Measurements from ENCODE around the gene GNAL.

Gene GNAL

DNA sequence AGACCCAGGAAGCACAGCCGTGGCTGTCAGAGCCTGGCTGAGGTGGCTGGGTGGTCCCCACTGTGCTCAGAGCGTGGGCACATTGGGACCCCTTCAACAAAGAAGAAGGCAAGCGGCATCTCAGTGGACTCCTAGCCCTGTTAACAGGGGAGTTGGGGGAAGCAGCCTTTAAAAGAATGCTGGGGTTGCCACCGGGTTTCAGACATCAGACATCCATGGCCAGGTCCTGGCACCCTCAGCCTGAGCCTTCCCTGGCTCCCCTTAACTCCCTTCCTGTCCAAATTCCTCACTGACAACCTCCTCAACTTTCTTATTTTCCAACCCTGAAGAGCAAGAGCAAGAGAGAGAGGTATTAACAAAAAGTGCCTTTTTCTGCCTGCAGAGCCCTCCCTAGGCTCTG lies 24.8 kb upstream of the GNAL start:
- Histone ChIP-seq H3K4me2 (ENCODE audit: insufficient read depth, low read length) (no peak overlapping the region), H2AFZ (ENCODE audit: low read depth, low read length) (no peak overlapping the region), H3K79me2 (ENCODE audit: insufficient read depth, low read length) (no peaks in the 10 kb centered on the region), H3K4me3 (ENCODE audit: low read depth in 1 of 2, low read length in 2 of 2) (no peak overlapping the region), H3K27me3 (ENCODE audit: insufficient read depth, low read length, poor library complexity) (peaks cover 21% of the 10 kb centered on the region), H3K9me3 (ENCODE audit: insufficient read depth, low read length, severe bottlenecking) (no peaks in the 10 kb centered on the region), H3K36me3 (ENCODE audit: insufficient read depth, low read length) (no peaks in the 10 kb centered on the region), H3K27ac (ENCODE audit: low read length) (no peak overlapping the region), H3K4me1 (ENCODE audit: insufficient read depth, low read length) (no peaks in the 10 kb centered on the region), H3K9ac (ENCODE audit: low read depth, low read length) (no peak overlapping the region), H4K20me1 (ENCODE audit: insufficient read depth, low read length) (no peaks in the 10 kb centered on the region)
- no peak for DNase-seq
- no peak for ATAC-seq (ENCODE audit: insufficient read depth, low read depth)
- TF ChIP-seq EZH2 (IDR thresholded peaks at IDR 0.05; ENCODE audit: borderline replicate concordance, low read depth, low read length, severe bottlenecking) = no peak
- TF ChIP-seq, protein P1, sequence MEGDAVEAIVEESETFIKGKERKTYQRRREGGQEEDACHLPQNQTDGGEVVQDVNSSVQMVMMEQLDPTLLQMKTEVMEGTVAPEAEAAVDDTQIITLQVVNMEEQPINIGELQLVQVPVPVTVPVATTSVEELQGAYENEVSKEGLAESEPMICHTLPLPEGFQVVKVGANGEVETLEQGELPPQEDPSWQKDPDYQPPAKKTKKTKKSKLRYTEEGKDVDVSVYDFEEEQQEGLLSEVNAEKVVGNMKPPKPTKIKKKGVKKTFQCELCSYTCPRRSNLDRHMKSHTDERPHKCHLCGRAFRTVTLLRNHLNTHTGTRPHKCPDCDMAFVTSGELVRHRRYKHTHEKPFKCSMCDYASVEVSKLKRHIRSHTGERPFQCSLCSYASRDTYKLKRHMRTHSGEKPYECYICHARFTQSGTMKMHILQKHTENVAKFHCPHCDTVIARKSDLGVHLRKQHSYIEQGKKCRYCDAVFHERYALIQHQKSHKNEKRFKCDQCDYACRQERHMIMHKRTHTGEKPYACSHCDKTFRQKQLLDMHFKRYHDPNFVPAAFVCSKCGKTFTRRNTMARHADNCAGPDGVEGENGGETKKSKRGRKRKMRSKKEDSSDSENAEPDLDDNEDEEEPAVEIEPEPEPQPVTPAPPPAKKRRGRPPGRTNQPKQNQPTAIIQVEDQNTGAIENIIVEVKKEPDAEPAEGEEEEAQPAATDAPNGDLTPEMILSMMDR (IDR thresholded peaks at IDR 0.05; ENCODE audit: borderline replicate concordance, extremely low read depth, low read length, poor library complexity, severe bottlenecking) = no peak

DNA sequence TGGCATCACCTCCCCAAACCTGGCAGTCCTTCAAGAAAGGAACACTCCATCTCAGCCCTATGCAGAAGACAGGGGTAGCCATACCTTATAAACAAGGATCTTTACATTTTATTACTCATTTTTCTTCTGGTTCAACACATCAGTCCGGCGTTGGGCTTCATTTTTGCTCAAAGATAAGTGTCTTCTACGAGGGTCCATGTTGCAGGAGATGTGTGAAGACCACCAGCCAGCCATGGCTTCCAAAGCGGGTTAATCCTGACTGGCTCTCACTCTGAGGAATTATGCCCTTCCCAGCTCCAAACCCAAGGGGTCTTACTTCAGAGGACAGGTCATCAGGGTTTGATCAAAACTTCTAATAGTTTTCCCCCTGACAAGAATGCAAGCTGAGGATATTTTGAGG lies 23.9 kb upstream of the GNAL start:
- H3K36me3 ChIP-seq (ENCODE audit: insufficient read depth, low read length) = no peaks in the 10 kb centered on the region
- no peaks in the 10 kb centered on the region for H3K9me3 ChIP-seq (ENCODE audit: insufficient read depth, low read length, severe bottlenecking)
- H2AFZ ChIP-seq (ENCODE audit: low read depth, low read length) = no peak overlapping the region
- peaks cover 21% of the 10 kb centered on the region for H3K27me3 ChIP-seq (ENCODE audit: insufficient read depth, low read length, poor library complexity)
- TF ChIP-seq, protein P1 (IDR thresholded peaks at IDR 0.05; ENCODE audit: borderline replicate concordance, extremely low read depth, low read length, poor library complexity, severe bottlenecking) = no peak
- no peak for TF ChIP-seq EZH2 (IDR thresholded peaks at IDR 0.05; ENCODE audit: borderline replicate concordance, low read depth, low read length, severe bottlenecking)
- H3K27ac ChIP-seq (ENCODE audit: low read length) = no peak overlapping the region
- H3K9ac ChIP-seq (ENCODE audit: low read depth, low read length) = no peak overlapping the region
- ATAC-seq (ENCODE audit: insufficient read depth, low read depth) (no peak), DNase-seq (no peak)
- no peaks in the 10 kb centered on the region for H3K79me2 ChIP-seq (ENCODE audit: insufficient read depth, low read length)
- no peaks in the 10 kb centered on the region for H3K4me1 ChIP-seq (ENCODE audit: insufficient read depth, low read length)
- no peak overlapping the region for H3K4me2 ChIP-seq (ENCODE audit: insufficient read depth, low read length)
- H3K4me3 ChIP-seq (ENCODE audit: low read depth in 1 of 2, low read length in 2 of 2) = no peak overlapping the region
- no peaks in the 10 kb centered on the region for H4K20me1 ChIP-seq (ENCODE audit: insufficient read depth, low read length)

DNA sequence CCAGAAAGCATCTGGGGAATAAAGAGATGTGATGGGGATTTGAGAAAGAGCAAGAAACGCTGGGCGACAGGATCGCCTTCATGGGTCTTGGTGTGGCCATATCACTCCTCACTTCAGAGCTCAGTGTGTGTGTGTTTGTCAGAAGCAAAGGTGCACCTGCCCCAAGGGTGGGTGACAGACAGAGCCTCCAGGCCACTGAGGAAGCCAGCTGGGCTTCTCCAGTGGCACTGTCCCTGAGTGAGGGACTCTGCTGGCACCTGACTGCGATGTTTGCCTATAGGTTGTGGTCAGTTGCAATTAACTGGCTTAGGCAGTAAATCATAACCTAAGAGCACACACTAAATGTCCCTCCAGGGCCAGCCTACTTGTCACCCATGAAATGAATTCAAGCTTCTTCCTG lies 23.5 kb upstream of the GNAL start:
- Histone ChIP-seq H3K4me3 (ENCODE audit: low read depth in 1 of 2, low read length in 2 of 2) (no peak overlapping the region), H3K27me3 (ENCODE audit: insufficient read depth, low read length, poor library complexity) (peaks cover 21% of the 10 kb centered on the region), H3K9ac (ENCODE audit: low read depth, low read length) (no peak overlapping the region), H3K79me2 (ENCODE audit: insufficient read depth, low read length) (no peaks in the 10 kb centered on the region), H3K9me3 (ENCODE audit: insufficient read depth, low read length, severe bottlenecking) (no peaks in the 10 kb centered on the region), H3K36me3 (ENCODE audit: insufficient read depth, low read length) (no peaks in the 10 kb centered on the region), H4K20me1 (ENCODE audit: insufficient read depth, low read length) (no peaks in the 10 kb centered on the region), H3K4me1 (ENCODE audit: insufficient read depth, low read length) (no peaks in the 10 kb centered on the region), H3K4me2 (ENCODE audit: insufficient read depth, low read length) (no peak overlapping the region), H3K27ac (ENCODE audit: low read length) (no peak overlapping the region), H2AFZ (ENCODE audit: low read depth, low read length) (no peak overlapping the region)
- ATAC-seq (ENCODE audit: insufficient read depth, low read depth) (no peak), DNase-seq (no peak)
- no peak for TF ChIP-seq EZH2 (IDR thresholded peaks at IDR 0.05; ENCODE audit: borderline replicate concordance, low read depth, low read length, severe bottlenecking)
- TF ChIP-seq, protein P1 (IDR thresholded peaks at IDR 0.05; ENCODE audit: borderline replicate concordance, extremely low read depth, low read length, poor library complexity, severe bottlenecking) = no peak

DNA sequence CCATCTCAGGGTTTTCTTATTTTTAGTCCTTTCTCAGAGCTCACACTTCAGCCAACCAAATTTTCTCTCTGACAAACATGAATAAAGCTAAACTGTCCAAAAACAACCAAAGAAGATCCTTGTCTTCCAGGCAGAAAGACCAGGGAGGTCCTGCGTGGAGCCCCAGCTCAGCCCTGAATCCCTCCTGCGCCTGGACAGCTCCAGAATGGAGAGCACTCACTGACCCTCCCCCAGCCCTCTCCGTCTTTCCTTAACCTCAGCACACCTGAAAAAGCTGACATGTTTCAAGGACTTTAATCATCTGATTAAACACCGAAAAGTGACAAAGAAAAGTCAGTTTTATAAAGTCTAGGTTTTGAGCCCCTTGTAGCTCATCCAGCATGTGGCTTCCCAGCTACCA lies 22.9 kb upstream of the GNAL start:
- Histone ChIP-seq H3K9me3 (ENCODE audit: insufficient read depth, low read length, severe bottlenecking) (no peaks in the 10 kb centered on the region), H2AFZ (ENCODE audit: low read depth, low read length) (no peak overlapping the region), H3K9ac (ENCODE audit: low read depth, low read length) (no peak overlapping the region), H4K20me1 (ENCODE audit: insufficient read depth, low read length) (no peaks in the 10 kb centered on the region), H3K4me2 (ENCODE audit: insufficient read depth, low read length) (no peak overlapping the region), H3K79me2 (ENCODE audit: insufficient read depth, low read length) (no peaks in the 10 kb centered on the region), H3K27me3 (ENCODE audit: insufficient read depth, low read length, poor library complexity) (peaks cover 21% of the 10 kb centered on the region), H3K36me3 (ENCODE audit: insufficient read depth, low read length) (no peaks in the 10 kb centered on the region), H3K4me3 (ENCODE audit: low read depth in 1 of 2, low read length in 2 of 2) (no peak overlapping the region), H3K27ac (ENCODE audit: low read length) (no peak overlapping the region), H3K4me1 (ENCODE audit: insufficient read depth, low read length) (no peaks in the 10 kb centered on the region)
- DNase-seq (no peak), ATAC-seq (ENCODE audit: insufficient read depth, low read depth) (no peak)
- TF ChIP-seq EZH2 (IDR thresholded peaks at IDR 0.05; ENCODE audit: borderline replicate concordance, low read depth, low read length, severe bottlenecking) = no peak
- TF ChIP-seq, protein P1 (IDR thresholded peaks at IDR 0.05; ENCODE audit: borderline replicate concordance, extremely low read depth, low read length, poor library complexity, severe bottlenecking) = no peak

All from DND-41 (cell line).